Erythroblast (primary cell): ENCODE results near the gene FIP1L1.

Experiments used
- GATA1 ChIP-seq: IDR thresholded peaks from 2 replicates; pipeline ENCODE4 v1.6.1; 2011; ENCODE audit warnings: low read depth, mild to moderate bottlenecking, control low read depth, low read length, moderate library complexity
- POLR2A ChIP-seq: IDR thresholded peaks from 2 replicates; pipeline ENCODE4 v1.6.1; 2011; ENCODE audit warnings: mild to moderate bottlenecking, low read length

GRCh38 chr4:53490965-53491622, 113.7 kb downstream of the FIP1L1 start:
- TF ChIP-seq POLR2A = no peak
- no peak for TF ChIP-seq GATA1
